Panc1 (cell line): ENCODE measurements around the gene RAD51D. TPM values are rescaled to one million over a fixed set of nuclear protein-coding genes. Genes with fewer than 3 reads are reported as not detected.
A peak's percentile ranks its signal among the peaks of the same experiment; 100 is the strongest.

Experiments used
- ATAC-seq: fragments of 200-7000 bp; cut with Tn5 transposase; 2 replicates; pipeline ENCODE4 v1.9.1; 2020; ENCODE audit warnings: mild to moderate bottlenecking, moderate library complexity
- BruUV-seq: library from RNA; stranded (reverse); fragments of 400-500 nt; replicated peaks from 2 replicates; lab custom pipeline; 2021; lab: Mats Ljungman, UMichigan
- CTCF ChIA-PET: fragments of 300-600 bp; sonication (Branson Sonifier 250); formaldehyde crosslinking; loops from one replicate; lab custom pipeline; 2022; ENCODE audit warnings: antibody characterized with exemption; lab: Charles Lee
- POLR2A ChIA-PET: fragments of 300-600 bp; sonication (Branson Sonifier 250); formaldehyde crosslinking; loops from one replicate; lab custom pipeline; 2022; ENCODE audit warnings: antibody characterized with exemption; lab: Charles Lee
- DNase-seq: peaks from one replicate; pipeline ENCODE4 v3.0.0-alpha.2; 2010; ENCODE audit warnings: low read depth, low spot score
- H3K27ac ChIP-seq: 2 replicates; pipeline ENCODE4 v1.5.1; 2011; ENCODE audit warnings: mild to moderate bottlenecking, low read length, inconsistent platforms
- H3K27me3 ChIP-seq: fragments of 200-500 bp; sonication (Bioruptor generic); 2 replicates; pipeline ENCODE4 v1.6.0; 2014; ENCODE audit warnings: low read length, inconsistent platforms; ENCODE audit not compliant: control insufficient read depth, insufficient read depth
- H3K36me3 ChIP-seq: fragments of 200-500 bp; sonication (Bioruptor generic); 2 replicates; pipeline ENCODE4 v1.5.1; 2014; ENCODE audit warnings: inconsistent platforms, mild to moderate bottlenecking, low read length, moderate library complexity; ENCODE audit not compliant: control insufficient read depth, insufficient read depth
- H3K4me1 ChIP-seq: 2 replicates; pipeline ENCODE4 v1.5.1; 2011; ENCODE audit warnings: inconsistent platforms, mild to moderate bottlenecking, low read length, moderate library complexity; ENCODE audit not compliant: control insufficient read depth, insufficient read depth
- H3K4me3 ChIP-seq, 2 experiments: 2 replicates each; pipeline ENCODE4 v1.5.1; 2011 to 2012; ENCODE audit warnings: low read depth in 2 of 2, low read length in 2 of 2, mild to moderate bottlenecking in 2 of 2, inconsistent platforms in 1 of 2, moderate library complexity in 1 of 2
- H3K9me3 ChIP-seq: fragments of 200-500 bp; sonication (Bioruptor generic); 2 replicates; pipeline ENCODE4 v1.5.1; 2014; ENCODE audit warnings: low read depth, mild to moderate bottlenecking, inconsistent platforms, low read length, moderate library complexity; ENCODE audit not compliant: control insufficient read depth, insufficient read depth
- CTCF ChIP-seq: fragments of 450-650 bp; IDR thresholded peaks from 2 replicates; pipeline ENCODE4 v1.5.1; 2017; ENCODE audit warnings: mild to moderate bottlenecking
- POLR2AphosphoS5 ChIP-seq: IDR thresholded peaks from 2 replicates; pipeline ENCODE4 v1.6.1; 2012; ENCODE audit warnings: mild to moderate bottlenecking, low read depth, low read length, moderate library complexity
- REST ChIP-seq, 2 experiments: IDR thresholded peaks; 2 replicates each; pipeline ENCODE4 v1.6.1; 2011 to 2012; ENCODE audit warnings: low read depth in 2 of 2, control low read depth in 1 of 2, low read length in 1 of 2, mild to moderate bottlenecking in 1 of 2, moderate library complexity in 1 of 2; ENCODE audit not compliant: insufficient read depth in 1 of 2
- SIN3A ChIP-seq: IDR thresholded peaks from 2 replicates; pipeline ENCODE4 v1.6.1; 2012; ENCODE audit warnings: low read depth, mild to moderate bottlenecking, low read length, moderate library complexity, borderline replicate concordance; ENCODE audit not compliant: insufficient read depth
- TCF7L2 ChIP-seq: IDR thresholded peaks from 2 replicates; pipeline ENCODE4 v1.6.1; 2011; ENCODE audit warnings: mild to moderate bottlenecking, low read depth, low read length, inconsistent platforms
- in situ Hi-C: cut with HindIII; loops from 2 replicates; pipeline ENCODE4 v1.10.0; 2016; ENCODE audit warnings: low sequenced_read_pairs, low pct_unique_long_range_greater_than_20kb
- intact Hi-C: fragments of 100-400 bp; cut with micrococcal nuclease; formaldehyde crosslinking; loops from one replicate; pipeline ENCODE4 v1.10.0; 2022; ENCODE audit not compliant: unreplicated experiment
- total RNA-seq: library from RNA; stranded (reverse); gene quantifications from one replicate; pipeline ENCODE4 v1.2.1, GENCODE V29; 2021; ENCODE audit not compliant: unreplicated experiment

Gene RAD51D
- total RNA-seq, 1 experiment from 2014 or later: 25.9 TPM

- Histone ChIP-seq H3K36me3 (no peaks in the 10 kb centered on the region), H3K4me1 (peaks cover 30% of the 10 kb centered on the region), H3K27me3 (no peaks in the 10 kb centered on the region), H3K27ac (peak overlapping the region; percentile 94), H3K4me3 (no peak overlapping the region), H3K9me3 (no peaks in the 10 kb centered on the region)
- ChIA-PET POLR2A (interaction anchor here (0.7 kb wide), 1 partner anchor 22 kb away, joined by 3 read pairs; no protein-coding TSS in a partner anchor), CTCF (interaction anchor here (0.5 to 0.6 kb wide), 3 partner anchors 49 to 475 kb away, joined by 3 to 8 read pairs (median 3); no protein-coding TSS in a partner anchor)
- in situ Hi-C loops (no loop called here), intact Hi-C loops (no loop called here)
- ATAC-seq: no peak
- DNase-seq: no peak
- BruUV-seq: no TSS peak
- TF ChIP-seq CTCF (no peak), POLR2AphosphoS5 (no peak), REST (IDR thresholded peaks at IDR 0.05; ENCODE audit: insufficient read depth in 1 of 2, low read depth in 2 of 2, low read length in 1 of 2) (no peak), SIN3A (no peak), TCF7L2 (no peak)
Measured at GRCh38 chr17:35064516-35065215, 55.0 kb downstream of the RAD51D start.

GRCh38 chr17:35063514-35064223, 56.0 kb downstream of the RAD51D start, which contains the start of gene RFFL:
TSS of gene RFFL (minus strand) at chr17:35063707. CDS start at chr17:35026553, 37,154 bp downstream.
- Histone ChIP-seq H3K27me3 (no peaks in the 10 kb centered on the region), H3K4me1 (peaks cover 25% of the 10 kb centered on the region), H3K4me3 (peak within 1 kb of the TSS; percentile 15 to 38), H3K9me3 (no peaks in the 10 kb centered on the region), H3K27ac (peak within 1 kb of the TSS; percentile 94), H3K36me3 (no peaks in the 10 kb centered on the region)
- ChIA-PET POLR2A (interaction anchor here (0.6 to 0.7 kb wide), 3 partner anchors 38 to 80 kb away, joined by 3 to 14 read pairs (median 6); no protein-coding TSS in a partner anchor), CTCF (interaction anchor here (0.5 to 0.6 kb wide), 2 partner anchors 50 to 506 kb away, joined by 3 read pairs; no protein-coding TSS in a partner anchor)
- TSS peak; percentile 96 for BruUV-seq
- ATAC-seq (peak; percentile 100), DNase-seq (peak; percentile 94)
- in situ Hi-C loops (no loop called here), intact Hi-C loops (no loop called here)
- TF ChIP-seq SIN3A (peak; percentile 77; the same call in 1 of the 2 replicates), POLR2AphosphoS5 (peak; percentile 75), TCF7L2 (peak; percentile 98), CTCF (no peak; the same call in 1 of the 2 replicates), REST (IDR thresholded peaks at IDR 0.05; ENCODE audit: insufficient read depth in 1 of 2, low read depth in 2 of 2, low read length in 1 of 2) (no peak)
